Hematopoietic multipotent progenitor cell treated with erythropoietin and hydrocortisone succinate and interleukin-3 and kit ligand, for 6 days (in vitro differentiated cells): ENCODE results near the gene PIGU.

Experiments
- DNase-seq: peaks from one replicate; pipeline ENCODE4 v3.0.0-alpha.2; 2015

The PIGU gene

DNA sequence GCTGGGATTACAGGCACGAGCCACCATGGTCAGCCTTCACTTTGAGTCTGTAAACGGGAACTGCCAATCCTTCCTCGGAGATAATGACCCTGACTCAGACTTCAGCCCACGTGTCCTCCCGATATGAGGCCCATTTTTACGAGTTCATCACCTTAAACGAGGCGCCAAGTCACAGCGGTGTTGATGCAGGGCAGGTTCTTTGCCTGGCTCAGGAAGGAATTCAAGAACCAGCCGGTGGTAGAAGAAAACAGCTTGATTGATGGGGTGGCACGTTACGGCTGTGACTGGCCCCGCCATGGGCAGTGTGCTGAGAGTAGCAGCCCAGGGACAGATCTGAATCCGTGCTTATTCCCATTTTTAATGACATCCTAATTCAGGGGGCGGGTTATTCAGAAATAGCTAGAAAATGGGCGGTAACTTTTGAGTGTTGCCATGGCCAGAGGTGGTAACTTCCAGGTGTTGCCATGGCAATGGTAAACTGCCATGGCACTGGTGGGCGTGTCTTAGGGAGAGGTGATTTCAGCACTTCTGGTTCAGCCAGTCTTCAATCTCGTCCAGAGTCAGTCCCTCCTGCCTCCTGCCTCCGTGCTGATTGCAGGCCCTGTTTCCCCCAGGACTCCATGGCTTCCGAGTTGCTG lies 127.5 kb downstream of the PIGU start:
- DNase-seq = peak; percentile 64

DNA sequence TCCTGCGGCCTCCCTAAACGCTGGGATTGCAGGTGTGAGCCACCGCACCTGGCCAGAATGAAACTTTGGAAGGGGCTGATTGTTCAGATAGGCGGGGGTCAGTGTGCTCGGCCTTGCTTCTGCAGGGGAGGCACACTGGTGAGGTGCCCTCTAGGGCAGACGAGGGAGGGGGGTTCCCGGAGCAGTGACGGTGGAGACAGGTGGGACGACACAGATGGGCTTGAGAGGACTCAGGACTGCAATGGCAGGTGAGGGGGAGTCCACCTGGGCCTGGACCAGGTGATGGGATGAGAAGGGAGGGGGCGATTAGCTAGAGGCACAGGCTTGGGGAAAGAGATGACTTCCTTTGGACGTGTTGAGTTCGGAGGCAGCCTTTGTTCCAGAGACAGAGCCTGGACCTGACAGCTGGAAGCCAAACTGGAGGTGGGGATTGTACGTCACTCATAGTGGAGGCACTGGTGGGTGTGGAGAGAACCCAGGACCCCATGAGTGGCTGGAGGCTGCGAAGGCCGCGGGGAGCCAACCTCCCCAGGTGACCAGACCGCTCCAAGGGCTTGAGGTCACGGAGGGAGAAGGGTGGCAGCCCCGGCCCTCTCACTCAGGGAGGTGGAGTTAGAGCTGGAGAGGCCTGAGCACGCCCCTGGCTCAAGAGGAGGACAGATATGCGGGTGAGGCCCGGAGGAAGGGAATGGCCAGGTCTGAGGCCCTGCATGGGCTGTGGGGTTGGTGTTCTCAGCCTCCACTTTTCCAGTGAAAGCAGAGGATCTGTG lies 128.9 kb downstream of the PIGU start:
- DNase-seq = no peak

DNA sequence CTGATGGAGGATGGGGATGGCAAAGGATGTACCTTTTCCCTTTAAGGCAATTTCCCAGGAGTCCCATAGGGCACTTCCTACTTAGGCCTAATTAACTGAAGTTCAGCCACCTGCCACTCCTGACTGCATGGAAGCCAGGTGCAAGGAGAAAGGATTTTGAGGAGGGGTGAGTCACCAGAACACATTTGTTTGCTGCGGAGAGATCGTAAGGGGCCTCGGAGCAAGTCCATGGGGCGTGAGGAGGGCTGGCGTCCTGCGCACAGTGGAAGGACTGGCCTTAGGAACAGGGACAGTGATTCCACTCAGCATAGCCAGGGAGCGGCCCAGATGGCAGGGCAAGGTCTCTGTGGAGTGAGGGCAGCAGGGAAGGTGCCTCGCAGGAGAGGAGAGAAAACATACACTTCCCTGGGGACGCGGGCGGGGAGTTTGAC lies 130.1 kb downstream of the PIGU start:
- DNase-seq = no peak

DNA sequence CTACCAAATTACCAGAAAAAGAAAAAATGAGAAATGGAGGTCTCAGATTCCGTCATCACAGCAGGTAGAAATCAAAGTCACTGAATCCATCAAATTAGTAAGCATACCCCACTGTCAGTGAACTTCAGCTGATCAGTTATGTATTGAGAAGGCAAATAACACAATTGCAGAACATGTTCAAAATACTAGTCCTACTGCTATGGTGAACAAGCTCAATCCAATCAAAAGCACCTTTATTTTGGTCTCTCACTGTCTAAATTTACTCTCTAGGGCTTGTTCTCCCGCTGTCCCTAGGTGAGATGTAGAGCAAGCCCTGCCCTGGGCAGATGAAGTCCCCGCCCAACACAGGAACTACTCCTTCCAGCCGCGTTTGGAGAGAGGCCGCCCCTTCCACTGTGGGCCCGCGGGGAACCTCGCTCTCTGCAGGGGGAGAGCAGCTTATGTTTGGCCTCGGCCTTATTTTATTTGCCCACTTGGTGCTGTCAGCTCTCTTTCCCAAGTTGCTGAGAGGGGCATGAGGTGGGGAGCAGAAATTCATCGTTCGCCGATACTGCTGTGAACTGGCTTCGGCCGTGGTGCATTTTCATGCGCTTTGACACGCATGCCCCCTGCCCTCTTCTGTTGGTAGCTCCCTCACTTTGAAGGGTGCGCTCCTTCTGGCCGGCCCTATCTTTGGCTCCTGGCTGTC lies 132.6 kb downstream of the PIGU start:
- DNase-seq = peak; percentile 63

DNA sequence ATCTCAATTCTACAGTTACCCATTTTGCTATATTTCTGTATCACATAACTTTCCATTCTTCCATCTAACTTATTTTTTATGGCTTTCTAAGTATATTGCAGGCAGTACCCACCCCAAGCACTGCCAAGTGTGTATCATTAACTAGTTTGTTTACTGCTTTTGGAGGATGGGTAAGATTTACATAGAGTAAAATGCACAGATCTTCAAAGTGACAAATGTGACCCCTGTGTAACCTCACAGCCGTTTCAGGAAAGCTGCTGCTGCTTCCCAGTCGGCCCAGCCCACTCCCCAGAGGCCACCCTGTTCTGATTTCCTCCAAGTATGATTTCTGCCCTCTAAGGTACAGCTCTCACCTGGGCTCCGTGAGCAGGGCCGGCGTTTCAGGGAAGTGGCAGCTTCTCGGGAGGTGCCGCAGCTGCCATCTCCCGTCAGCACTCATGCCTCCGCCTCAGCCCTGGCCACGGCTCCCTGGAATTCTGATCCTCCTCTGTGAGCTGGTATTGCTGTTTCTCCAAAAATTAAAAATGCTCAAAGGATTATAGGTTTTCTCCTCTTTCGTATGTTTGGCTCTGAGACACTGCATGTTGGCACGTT lies 133.3 kb downstream of the PIGU start:
- no peak for DNase-seq

DNA sequence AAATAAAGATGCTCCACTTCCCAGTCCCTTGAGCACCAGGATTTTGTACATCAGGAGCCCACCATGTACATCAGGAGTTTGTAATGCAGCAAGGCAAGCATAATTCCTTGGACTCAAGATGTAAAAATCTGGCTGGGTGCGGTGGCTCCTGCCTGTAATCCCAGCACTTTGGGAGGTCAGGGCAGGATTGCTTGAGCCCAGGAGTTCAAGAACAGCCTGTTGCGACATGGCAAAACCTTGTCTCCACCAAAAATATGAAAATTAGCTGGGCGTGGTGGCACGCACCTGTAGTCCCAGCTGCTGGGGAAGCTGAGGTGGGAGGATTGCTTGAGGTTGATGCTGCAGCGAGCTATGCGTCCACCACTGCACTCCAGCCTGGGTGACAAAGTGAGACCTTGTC lies 134.5 kb downstream of the PIGU start:
- DNase-seq = no peak

DNA sequence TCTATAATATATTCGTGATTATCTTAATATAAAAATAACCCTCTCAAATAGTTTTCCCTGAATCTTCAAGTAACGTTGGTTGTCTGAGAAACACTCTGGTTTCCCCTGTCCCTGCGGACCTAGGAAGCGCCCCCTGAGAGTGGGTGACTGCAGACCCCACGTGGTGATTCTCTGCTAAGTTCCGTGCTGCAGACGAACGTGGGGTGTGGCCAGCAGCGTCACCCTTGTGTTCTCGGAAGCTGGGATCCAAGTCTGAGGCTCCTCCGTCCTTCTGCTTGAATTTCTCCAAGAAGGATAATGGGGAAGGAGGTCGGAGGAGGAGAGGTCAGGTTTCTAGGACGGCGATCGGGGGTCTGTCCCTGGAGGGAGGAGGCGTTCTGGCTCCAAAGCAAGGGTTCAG lies 135.0 kb downstream of the PIGU start:
- no peak for DNase-seq

DNA sequence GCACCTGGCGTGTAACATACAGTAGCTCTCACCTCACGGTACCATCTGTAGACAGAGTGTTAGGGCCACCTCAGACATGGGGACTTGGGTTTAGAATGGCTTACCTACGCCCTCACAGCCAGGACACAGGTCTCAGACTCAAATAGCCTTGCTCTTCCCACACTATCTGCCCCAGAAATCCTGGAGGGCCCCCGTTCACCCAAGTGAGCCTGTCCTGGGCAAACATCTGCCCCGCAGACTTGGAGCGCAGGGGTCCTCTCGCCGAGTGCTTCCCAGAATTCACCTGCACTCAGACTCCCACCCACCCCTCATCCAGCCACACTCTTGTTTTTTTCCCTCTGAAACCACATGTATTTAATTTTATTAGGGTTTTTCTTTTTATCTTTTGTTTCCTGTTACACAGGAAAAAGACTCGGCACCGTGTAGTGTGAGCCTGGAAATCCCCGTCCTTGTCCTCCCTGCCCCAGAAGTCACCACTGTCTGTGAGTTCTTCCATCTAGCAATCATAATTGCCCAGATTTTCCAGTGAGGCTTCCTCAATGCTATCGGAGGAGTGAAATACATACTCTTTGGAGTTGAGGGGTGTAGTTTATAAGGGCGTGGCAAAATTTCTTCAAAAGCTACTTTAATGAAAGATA lies 135.5 kb downstream of the PIGU start:
- no peak for DNase-seq

DNA sequence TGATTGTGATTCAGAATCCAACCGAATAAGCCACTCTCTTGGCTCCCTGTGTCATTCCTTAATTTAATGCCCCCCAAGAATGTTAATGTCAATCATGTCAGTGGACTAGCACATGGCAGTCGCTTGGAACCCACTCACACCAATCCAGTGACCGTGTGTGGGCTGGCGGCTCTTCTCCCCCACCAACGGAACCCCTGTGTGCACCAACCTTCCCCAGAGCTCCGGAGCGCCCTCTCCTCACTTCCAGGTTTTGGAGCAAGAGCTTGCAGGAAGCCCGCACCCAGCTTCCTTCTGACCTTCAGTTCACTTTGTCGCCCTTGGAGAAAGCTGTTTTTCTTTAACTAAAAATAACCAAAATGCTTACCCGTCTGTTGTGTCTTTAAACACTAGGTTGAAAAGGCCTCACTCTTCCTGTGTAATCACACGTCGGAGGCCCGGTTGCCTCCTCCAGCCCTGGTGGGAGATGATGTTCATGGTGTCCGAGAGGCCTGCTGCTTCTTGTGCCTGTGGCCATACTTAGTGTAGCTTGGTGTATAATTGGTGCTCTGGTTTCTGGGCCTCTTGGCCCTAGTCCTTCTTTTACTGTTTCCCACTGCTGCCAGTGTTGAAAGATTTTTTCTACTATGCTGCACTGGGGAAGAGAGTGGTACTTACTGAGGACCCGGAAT lies 136.2 kb downstream of the PIGU start:
- DNase-seq = no peak

DNA sequence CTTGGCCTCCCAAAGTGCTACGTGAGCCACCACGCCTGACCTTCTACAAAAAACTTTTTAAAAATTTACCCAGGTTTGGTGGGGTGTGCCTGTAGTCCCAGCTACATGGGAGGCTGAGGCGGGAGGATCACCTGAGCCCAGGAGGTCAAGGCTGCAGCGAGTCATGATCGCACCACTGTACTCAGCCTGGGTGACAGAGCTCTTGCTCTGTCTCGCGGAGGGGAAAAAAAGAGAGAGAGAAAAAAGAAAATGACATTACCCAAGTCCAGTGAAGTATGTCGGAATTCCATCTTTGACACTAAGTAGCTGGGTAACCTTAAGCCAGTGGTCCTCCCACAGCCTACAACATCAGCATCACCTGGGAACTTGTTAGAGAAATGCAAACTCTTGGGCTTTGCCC lies 137.1 kb downstream of the PIGU start:
- no peak for DNase-seq

DNA sequence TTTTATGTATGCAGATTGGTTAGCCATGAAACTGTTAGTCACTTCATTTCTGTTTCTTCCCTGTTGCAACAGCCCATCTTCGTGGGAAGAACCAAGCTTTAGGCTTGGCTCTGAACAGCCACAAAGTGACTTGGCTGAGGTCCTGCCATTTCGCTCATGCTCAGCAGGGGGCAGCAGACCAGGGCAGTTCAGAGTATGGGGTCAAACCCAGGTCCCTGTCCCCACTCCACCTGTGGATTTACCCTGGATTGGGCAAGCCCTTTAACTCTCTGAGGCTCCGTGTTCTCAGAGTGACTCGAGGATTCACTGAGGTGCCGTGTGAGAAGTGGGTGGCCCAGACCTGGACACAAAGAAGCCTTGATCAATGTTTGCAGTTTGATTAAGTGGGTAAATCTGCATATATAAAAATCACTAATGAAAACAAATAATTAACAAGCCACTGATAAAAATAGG lies 138.2 kb downstream of the PIGU start:
- peak; percentile 64 for DNase-seq

DNA sequence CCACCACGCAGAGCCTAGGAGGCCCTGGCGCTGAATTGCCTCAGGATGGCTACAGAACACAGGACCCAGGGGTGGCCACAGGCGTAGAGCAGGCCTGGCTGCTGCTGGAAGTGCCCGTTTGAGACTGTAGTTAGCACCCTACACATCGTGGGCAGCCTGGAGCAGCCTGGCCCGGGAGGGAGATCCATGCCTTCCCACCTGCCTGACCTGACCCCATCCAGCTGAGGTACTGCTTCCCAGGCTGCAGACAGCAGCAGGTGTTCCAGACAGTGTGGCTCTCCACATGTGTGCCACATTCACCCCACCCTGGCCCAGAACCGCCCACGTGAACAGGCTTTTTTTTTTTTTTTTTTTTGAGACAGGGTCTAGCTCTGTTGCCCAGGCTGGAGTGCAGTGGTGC lies 139.2 kb downstream of the PIGU start:
- DNase-seq = no peak

DNA sequence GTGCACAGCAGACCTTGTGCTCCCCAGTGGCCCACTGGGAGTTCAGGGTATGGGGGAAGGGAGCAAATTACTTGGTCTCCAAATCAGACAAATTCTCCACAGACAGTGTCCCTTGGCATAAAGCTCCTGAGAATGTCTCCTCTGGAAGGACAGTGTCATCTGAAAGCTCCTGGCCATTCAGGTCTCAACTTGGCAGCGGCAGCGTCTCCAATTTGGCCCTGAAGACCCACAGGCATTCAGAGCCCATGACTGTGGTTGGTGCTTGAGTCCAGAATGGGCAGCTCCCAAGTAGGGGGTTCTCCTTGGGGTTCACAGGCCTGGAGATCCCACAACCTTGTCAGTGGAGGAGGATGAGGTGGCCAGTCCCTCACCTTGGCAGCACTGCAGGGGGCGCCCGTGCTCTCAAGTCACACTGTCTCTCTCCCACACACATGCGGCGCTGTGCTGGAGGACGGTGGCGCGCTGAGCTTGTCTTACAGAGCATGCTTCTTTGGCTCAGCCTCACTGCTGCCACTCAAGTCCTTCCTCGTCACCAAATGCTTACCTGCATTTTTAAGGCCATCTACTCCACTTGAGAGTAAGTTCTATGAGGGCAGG lies 140.0 kb downstream of the PIGU start:
- DNase-seq = peak; percentile 69

DNA sequence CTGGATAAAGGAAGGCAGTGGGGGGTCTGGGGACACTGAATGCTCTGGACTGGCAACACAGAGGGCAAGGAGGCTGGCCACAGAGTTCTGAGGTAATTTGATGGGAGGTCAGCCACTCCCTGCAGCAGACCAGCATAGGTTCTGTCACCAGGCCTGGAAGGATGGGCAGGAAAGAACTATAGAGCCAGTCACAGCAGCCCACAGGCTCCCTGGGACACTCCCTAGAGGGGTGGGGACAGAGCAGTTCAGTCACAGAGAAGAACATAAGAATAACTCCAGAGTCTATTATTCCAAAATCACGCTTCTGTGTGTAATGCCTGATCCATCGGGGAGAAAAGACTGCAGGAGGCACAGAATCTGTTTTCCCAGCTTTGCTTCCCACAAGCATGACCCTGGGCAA lies 141.0 kb downstream of the PIGU start:
- no peak for DNase-seq

DNA sequence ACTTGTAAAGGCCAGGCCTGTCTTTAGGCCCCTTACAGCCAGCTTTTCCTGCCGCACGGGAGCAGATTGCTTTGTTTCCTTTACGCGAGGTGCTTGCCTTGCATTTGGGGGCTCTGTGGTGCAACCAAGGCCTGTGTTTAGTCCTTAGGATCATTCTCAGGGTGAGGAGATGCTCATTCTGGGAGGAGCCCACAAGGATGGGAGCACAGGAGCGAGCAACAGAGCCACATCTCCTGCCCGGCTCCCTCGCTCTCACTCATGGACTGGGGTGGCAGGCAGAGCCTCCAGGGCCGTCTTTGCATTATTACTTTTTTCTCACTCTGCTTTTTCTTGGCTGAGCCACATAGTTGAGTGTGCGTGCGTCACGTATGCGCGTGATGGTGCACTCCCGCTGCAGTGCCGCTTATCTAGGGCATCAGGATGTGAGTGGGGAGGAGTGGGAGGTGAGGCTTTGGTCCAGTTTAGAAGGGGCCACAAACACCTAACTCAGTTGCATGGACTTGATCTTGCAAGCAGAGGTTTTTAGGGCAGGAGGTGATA lies 141.5 kb downstream of the PIGU start:
- no peak for DNase-seq

DNA sequence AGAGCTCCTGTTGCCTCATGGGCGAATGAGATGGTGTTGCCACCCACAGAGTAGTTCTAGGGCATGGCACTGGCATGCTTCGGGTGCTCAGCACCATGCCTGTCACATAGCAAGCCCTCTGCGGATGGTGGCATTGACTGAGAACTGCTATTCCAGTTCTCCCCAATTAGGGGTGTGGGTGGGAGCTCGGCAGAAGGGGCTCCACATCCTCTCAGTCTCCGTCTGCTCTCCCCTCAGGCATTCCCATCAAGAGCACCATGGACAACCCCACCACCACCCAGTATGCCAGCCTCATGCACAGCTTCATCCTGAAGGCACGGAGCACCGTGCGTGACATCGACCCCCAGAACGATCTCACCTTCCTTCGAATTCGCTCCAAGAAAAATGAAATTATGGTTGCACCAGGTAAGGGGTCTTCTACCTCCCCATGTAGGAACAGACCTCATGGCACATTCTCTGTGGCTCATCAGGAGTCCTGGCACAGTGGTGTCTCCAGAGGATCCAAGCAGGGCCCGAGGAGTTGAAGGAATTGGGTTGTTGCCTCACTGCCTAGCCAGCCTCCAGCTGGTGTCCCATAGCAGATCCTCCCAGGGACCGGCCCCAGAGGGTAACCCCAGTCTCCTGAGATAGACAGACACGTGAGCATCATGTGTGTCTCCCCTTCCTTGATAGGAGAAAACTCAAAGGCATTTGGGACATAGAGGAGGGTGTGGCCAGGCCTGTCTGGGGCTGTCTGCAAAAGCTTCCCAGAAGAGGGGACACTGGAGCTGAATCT lies 142.3 kb downstream of the PIGU start:
- DNase-seq = no peak

DNA sequence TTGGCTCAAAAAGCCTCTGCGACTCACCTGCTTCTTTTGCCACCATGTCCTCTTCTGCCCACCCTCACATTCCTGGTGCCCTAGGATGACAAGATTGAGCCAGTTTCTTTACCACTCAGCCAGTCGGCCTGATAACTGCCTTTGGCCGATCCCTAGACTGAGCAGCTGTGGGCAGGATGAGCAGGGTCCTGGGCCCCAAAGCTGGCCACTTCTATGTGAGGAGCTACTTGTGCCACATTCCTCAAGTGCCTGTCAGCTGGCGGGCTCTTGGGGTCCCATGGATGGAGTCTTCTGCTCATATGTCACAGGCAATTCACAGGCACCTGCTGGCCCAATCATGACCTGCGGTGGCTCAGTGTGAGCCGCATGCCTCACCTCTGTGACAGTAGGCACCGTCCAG lies 144.1 kb downstream of the PIGU start:
- no peak for DNase-seq

DNA sequence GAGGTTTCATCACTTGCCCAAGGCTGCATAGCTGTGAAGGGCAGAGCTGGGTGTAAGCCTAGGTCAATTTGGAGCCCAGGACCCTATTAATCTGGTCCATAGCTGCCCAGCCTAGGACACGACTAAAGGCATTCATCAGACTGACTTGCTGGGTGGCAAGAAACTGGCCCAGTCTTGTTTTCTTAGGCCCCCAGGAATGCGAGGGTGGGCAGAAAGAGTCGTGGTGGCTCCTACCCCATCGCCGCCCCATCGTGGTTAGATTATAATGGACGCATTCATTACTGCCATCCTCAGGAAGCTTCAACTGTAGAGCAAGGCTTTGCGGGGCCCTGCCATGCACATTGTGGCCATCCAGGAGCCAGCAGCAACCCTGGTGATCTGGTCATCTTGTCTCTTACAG lies 144.6 kb downstream of the PIGU start:
- no peak for DNase-seq

DNA sequence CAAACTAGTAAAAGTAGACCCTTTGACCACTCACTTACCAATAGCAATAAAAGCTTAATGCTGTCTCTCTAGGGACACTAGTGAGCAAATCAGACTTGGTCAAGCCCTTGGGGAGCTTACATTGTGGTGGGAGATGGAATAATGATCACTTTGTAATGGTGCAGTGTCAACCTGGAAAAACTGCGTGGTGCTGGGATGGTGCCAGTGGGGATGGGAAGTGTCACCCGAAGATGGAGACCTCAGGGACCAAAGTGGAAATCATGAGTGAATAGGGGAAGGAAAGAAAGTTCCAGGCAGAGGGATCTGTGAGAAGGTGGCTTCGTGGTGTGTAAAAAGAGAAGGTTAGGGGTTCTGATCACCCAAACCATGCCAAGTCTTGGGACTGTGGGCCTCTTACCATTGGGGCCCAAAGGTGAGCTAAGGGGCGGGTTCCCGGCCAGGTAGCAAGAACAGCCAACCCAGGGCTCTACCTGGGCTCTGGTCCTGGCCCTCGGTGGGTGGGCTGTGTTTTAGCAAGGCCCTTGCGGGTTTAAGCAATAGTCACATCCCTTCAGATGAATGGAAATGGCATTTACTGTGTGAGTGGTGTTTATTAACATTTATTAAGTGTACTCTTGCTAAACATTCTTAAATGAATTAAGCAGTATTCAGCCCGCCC lies 145.2 kb downstream of the PIGU start:
- no peak for DNase-seq

DNA sequence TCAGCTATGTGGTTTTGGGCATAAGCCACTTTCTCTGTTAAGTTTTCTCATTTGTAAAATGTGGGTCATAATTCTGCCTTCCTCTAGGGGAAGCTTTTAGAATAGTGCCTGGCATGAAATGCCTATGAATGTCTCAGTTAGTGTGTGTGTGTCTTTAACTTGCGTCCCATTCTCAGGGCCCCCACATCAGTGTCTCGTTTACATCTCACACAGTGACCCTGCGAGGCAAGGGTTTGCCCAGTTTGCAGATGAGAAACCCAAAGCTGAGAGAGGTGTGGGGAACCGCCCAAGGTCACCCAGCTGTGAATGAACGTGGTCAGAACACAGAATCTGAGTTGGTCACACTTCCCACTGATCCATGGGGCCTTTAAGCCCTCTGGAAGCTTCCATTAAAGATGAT lies 146.6 kb downstream of the PIGU start:
- DNase-seq = no peak

DNA sequence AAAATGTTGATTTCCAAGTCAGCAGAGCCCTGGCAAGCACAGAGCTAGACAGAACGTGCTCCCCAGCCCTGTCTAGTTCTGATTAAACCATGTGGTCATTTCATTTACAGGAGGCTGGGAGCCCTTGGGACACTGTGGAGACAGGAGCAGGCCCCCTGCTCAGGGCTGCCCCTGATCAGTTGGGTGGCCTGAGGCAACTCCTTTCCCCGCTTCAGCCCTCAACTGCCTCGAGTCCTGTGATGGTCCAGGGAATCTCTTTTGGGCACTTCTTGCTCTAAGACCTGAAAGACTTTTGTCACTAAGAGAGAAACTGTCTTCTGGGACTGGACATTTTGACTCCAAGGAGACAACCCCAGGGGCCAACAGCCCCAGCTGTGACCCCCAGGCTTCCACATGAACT lies 147.2 kb downstream of the PIGU start:
- DNase-seq = no peak
